K562 (cell line): Measurements from ENCODE around the gene NME7. TPM values are rescaled to one million over a fixed set of nuclear protein-coding genes. Genes with fewer than 3 reads are reported as not detected.

Source experiments
- ATAC-seq: fragments of 200-7000 bp; cut with Tn5 transposase; 3 replicates; pipeline ENCODE4 v1.9.1; 2020; ENCODE audit warnings: moderate library complexity
- BruUV-seq: library from RNA; stranded (reverse); fragments of 400-500 nt; replicated peaks from 2 replicates; lab custom pipeline; 2021; lab: Mats Ljungman, UMichigan
- CTCF ChIA-PET: fragments of 300-600 bp; formaldehyde crosslinking; extraction: SDS; loops from one replicate; lab custom pipeline; 2021; ENCODE audit warnings: low intra/inter-chr PET ratio; lab: Yijun Ruan, JAX
- POLR2A ChIA-PET: fragments of 300-600, 350-650 bp; sonication (Branson Sonifier 250); formaldehyde crosslinking; extraction: SDS; loops from one replicate; lab custom pipeline; 2021; ENCODE audit warnings: antibody characterized with exemption, inconsistent platforms; lab: Yijun Ruan, JAX
- DNase-seq, 4 experiments: peaks; one replicate each; pipeline versions ENCODE4 v3.0.0 to v3.0.0-alpha.2; 2011 to 2018; ENCODE audit warnings: low spot score in 3 of 4, mixed read lengths in 3 of 4; ENCODE audit errors: extremely low read depth in 1 of 4
- FAIRE-seq: peaks from 2 replicates; lab custom pipeline; 2011; peaks lifted over from hg19 to GRCh38; lab: Jason Lieb, UNC
- H2AFZ ChIP-seq: 2 replicates; pipeline ENCODE4 v1.6.0; 2011; ENCODE audit warnings: low read depth, low read length, control low read depth, inconsistent platforms
- H3K27ac ChIP-seq: fragments of 200-600 bp; 3 replicates; pipeline ENCODE4 v1.8.0; 2011; ENCODE audit warnings: low read depth, mild to moderate bottlenecking, control low read depth, inconsistent platforms, low read length, moderate library complexity, mixed read lengths; ENCODE audit errors: extremely low read depth
- H3K27me3 ChIP-seq, 2 experiments: fragments of 300-600 bp in 1 of 2; 2 replicates in 1 of 2; 3 replicates in 1 of 2; pipeline versions ENCODE4 v1.6.0 to v1.8.0; 2011; ENCODE audit warnings: inconsistent platforms in 2 of 2, low read length in 2 of 2, mild to moderate bottlenecking in 1 of 2, mixed read lengths in 1 of 2, moderate library complexity in 1 of 2; ENCODE audit not compliant: control insufficient read depth in 2 of 2, insufficient read depth in 2 of 2
- H3K36me3 ChIP-seq: fragments of 300-600 bp; 3 replicates; pipeline ENCODE4 v1.8.0; 2011; ENCODE audit warnings: mild to moderate bottlenecking, low read length, inconsistent platforms; ENCODE audit not compliant: control insufficient read depth, insufficient read depth
- H3K4me1 ChIP-seq, 2 experiments: fragments of 200-600 bp in 1 of 2; replicated peaks in 1 of 2; 2 replicates in 1 of 2; 3 replicates in 1 of 2; pipeline versions ENCODE4 v1.5.1 to v1.8.0; 2011; ENCODE audit warnings: inconsistent platforms in 2 of 2, low read length in 2 of 2, mild to moderate bottlenecking in 1 of 2, mixed read lengths in 1 of 2, moderate library complexity in 1 of 2; ENCODE audit not compliant: control insufficient read depth in 2 of 2, insufficient read depth in 2 of 2
- H3K4me2 ChIP-seq: 2 replicates; pipeline ENCODE4 v1.6.1; 2011; ENCODE audit warnings: low read length, control low read depth, inconsistent platforms, mixed read lengths; ENCODE audit not compliant: insufficient read depth
- H3K4me3 ChIP-seq: fragments of 200-600 bp; sonication (generic), shearing (Covaris generic); 2 replicates; pipeline ENCODE4 v1.5.1; 2016; ENCODE audit warnings: control low read depth, inconsistent platforms
- H3K79me2 ChIP-seq: fragments of 200-600 bp; 3 replicates; pipeline ENCODE4 v1.8.0; 2011; ENCODE audit warnings: low read length, inconsistent platforms; ENCODE audit not compliant: control insufficient read depth, insufficient read depth
- H3K9ac ChIP-seq, 2 experiments: 2 replicates each; pipeline versions ENCODE4 v1.6.0 to v1.6.1; 2011; ENCODE audit warnings: low read depth in 2 of 2, low read length in 2 of 2, control low read depth in 1 of 2, inconsistent platforms in 1 of 2, mild to moderate bottlenecking in 1 of 2, mixed read lengths in 1 of 2; ENCODE audit not compliant: insufficient read depth in 1 of 2
- H3K9me1 ChIP-seq: one replicate; pipeline ENCODE4 v1.6.0; 2011; ENCODE audit warnings: inconsistent platforms, mild to moderate bottlenecking, low read length, moderate library complexity; ENCODE audit not compliant: control insufficient read depth, insufficient read depth
- H3K9me3 ChIP-seq: replicated peaks from 2 replicates; pipeline ENCODE4 v1.5.1; 2011; ENCODE audit warnings: low read depth, low read length, inconsistent platforms; ENCODE audit not compliant: control insufficient read depth, insufficient read depth
- H4K20me1 ChIP-seq: replicated peaks from 2 replicates; pipeline ENCODE4 v1.6.1; 2011; ENCODE audit warnings: low read length, inconsistent platforms, mixed read lengths; ENCODE audit not compliant: control insufficient read depth, insufficient read depth
- E2F3 ChIP-seq: fragments of 250-450 bp; sonication (Bioruptor Pico); IDR thresholded peaks from 2 replicates; pipeline ENCODE4 v1.4.0; 2020; ENCODE audit warnings: mild to moderate bottlenecking
- EHMT2 ChIP-seq: fragments of 450-650 bp; IDR thresholded peaks from 2 replicates; pipeline ENCODE4 v1.6.1; 2018; ENCODE audit warnings: antibody characterized with exemption
- ETV1 ChIP-seq: fragments of 450-650 bp; conservative IDR thresholded peaks from 2 replicates; pipeline ENCODE4 v1.6.1; 2016; ENCODE audit warnings: missing genetic modification characterization, control low read depth, low read depth, missing compliant biosample characterization
- HMBOX1 ChIP-seq: sonication (generic); IDR thresholded peaks from 2 replicates; pipeline ENCODE4 v1.6.1; 2016
- HNRNPUL1 ChIP-seq: fragments of 200-400 bp; formaldehyde crosslinking; IDR thresholded peaks from 2 replicates; pipeline ENCODE4 v1.6.1; 2017; ENCODE audit warnings: low read length
- IFI16 ChIP-seq: fragments of 250-450 bp; sonication (Bioruptor Pico); IDR thresholded peaks from 2 replicates; pipeline ENCODE4 v2.1.2; 2022; ENCODE audit warnings: mild to moderate bottlenecking, inconsistent platforms
- KAT2B ChIP-seq: IDR thresholded peaks from one replicate; pipeline ENCODE4 v1.6.1; 2012; ENCODE audit warnings: low read depth, mild to moderate bottlenecking, control low read depth, inconsistent platforms, low read length, moderate library complexity
- MCM7 ChIP-seq, 2 experiments: fragments of 450-650 bp; IDR thresholded peaks; 2 replicates each; pipeline ENCODE4 v1.6.1; 2016 to 2018
- MED1 ChIP-seq: sonication (generic); formaldehyde crosslinking; IDR thresholded peaks from 2 replicates; pipeline ENCODE4 v1.8.1; 2023; ENCODE audit warnings: missing genetic modification reagents, borderline replicate concordance
- NBN ChIP-seq: fragments of 450-650 bp; IDR thresholded peaks from 2 replicates; pipeline ENCODE4 v1.6.1; 2016; ENCODE audit warnings: low read depth, mild to moderate bottlenecking
- NFXL1 ChIP-seq: fragments of 450-650 bp; formaldehyde crosslinking; IDR thresholded peaks from 2 replicates; pipeline ENCODE4 v1.4.0; 2021; ENCODE audit warnings: mild to moderate bottlenecking
- PML ChIP-seq: IDR thresholded peaks from 2 replicates; pipeline ENCODE4 v1.6.1; 2012; ENCODE audit warnings: low read length, inconsistent platforms
- RB1 ChIP-seq: fragments of 450-650 bp; IDR thresholded peaks from 2 replicates; pipeline ENCODE4 v1.6.1; 2017; ENCODE audit warnings: low read depth, mild to moderate bottlenecking
- SRF ChIP-seq, 2 experiments: fragments of 250-450, 450-650 bp in 1 of 2; sonication (Bioruptor Pico) in 1 of 2; sonication (generic) in 1 of 2; formaldehyde crosslinking; IDR thresholded peaks; 2 replicates each; pipeline versions ENCODE4 v1.5.0 to v1.5.1; 2020 to 2022; ENCODE audit warnings: mild to moderate bottlenecking in 1 of 2, missing genetic modification reagents in 1 of 2
- WGBS: fragments of 100-300 bp; shearing (Covaris generic); methylation state at CpG from one replicate; pipeline ENCODE4 v1.1.6; 2016; ENCODE audit warnings: low coverage, mixed read lengths; ENCODE audit not compliant: insufficient coverage; ENCODE audit errors: missing lambda C conversion rate; 5-methylcytosine and 5-hydroxymethylcytosine counted together
- in situ Hi-C: fragments of 300-500 bp; cut with MboI; formaldehyde crosslinking; loops from 4 replicates; pipeline ENCODE4 v1.15.0; 2018; ENCODE audit warnings: inconsistent platforms, mixed read lengths
- intact Hi-C: fragments of 100-400 bp; cut with micrococcal nuclease; formaldehyde crosslinking; loops from 2 replicates; pipeline ENCODE4 v1.14.2; 2022
- polyA plus RNA-seq, 8 experiments: library from polyadenylated mRNA; depleted of rRNA in 4 of 8; stranded (reverse) in 5 of 8; unstranded in 3 of 8; fragments of >200 nt; fragmentation: Nextera tagmentation in 2 of 8; fragmentation: Illumina TruSeq in 1 of 8; extraction: Ambion mirVana in 2 of 8; extraction: Trizol in 1 of 8; gene quantifications; 2 replicates each; pipeline versions ENCODE4 v1.2.1 to v1.2.3, GENCODE V29; 2011 to 2014; ENCODE audit warnings: inconsistent platforms in 1 of 8, missing spikeins in 1 of 8
- total RNA-seq, 7 experiments: library from RNA; depleted of rRNA in 6 of 7; stranded (reverse); fragments of >200 nt in 6 of 7; fragmentation: Illumina TruSeq in 2 of 7; extraction: Trizol in 2 of 7; gene quantifications; 2 replicates each; pipeline versions ENCODE4 v1.2.1 to v1.2.3, GENCODE V29; 2011 to 2021; ENCODE audit warnings: low replicate concordance in 1 of 7
- TF ChIP-seq, protein P1 (sequence below), 2 experiments: fragments of 450-650 bp; IDR thresholded peaks; 2 replicates each; pipeline ENCODE4 v1.6.1; 2018; ENCODE audit warnings: mild to moderate bottlenecking in 2 of 2, low read depth in 1 of 2; ENCODE audit not compliant: partially characterized antibody in 2 of 2
- TF ChIP-seq, protein P2 (sequence below): fragments of 250-450 bp; sonication (Bioruptor Pico); IDR thresholded peaks from 2 replicates; pipeline ENCODE4 v1.4.0; 2020

Gene NME7
- total and polyA plus RNA-seq, 9 of the 15 experiments (the other 6 are each of a cell fraction or from before 2014, with no cell fraction given), result 7.9 to 43.2 (median 23.9) TPM

DNA sequence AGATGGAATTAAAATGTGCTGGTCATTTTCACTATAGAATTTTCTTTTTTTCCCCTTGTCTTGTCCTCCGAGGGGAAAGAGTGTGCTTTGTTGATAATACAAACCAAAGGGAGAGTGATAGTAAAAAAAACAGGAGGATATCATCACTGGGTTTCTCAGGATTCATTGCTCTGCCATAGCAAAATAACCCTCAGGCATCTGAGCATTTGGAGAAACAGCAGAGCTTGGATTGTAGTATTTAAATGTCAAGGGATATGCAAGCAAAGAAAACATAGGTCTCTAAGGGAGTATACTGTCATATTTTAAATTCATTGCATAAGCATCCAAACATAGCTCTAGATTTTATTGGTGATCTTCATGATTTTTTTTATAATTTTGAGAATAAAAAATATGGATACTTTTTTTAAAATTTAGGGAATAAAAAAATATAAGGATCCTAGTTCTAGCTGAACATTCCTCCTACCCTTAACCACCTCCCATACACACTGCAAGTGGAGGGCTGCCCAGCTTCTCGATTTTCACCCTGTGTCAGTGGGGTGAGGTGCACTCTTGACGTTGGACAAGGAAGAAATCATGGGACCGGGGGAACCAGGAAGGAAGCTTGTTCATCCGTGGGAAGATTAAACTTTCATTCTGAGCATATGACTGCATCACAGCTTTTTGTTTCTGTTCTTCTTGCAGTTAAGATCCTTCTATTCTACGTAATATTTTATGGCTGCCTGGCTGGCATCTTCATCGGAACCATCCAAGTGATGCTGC, 256.7 kb downstream of the NME7 start:
- H4K20me1 ChIP-seq, result no peaks in the 10 kb centered on the region
- no peaks in the 10 kb centered on the region for H3K9me1 ChIP-seq
- intact Hi-C loops, result no loop called here
- POLR2A ChIA-PET, result interaction anchor here (0.7 to 1.7 kb wide), 3 partner anchors 10 to 81 kb away, joined by 3 to 4 read pairs (median 3); no protein-coding TSS in a partner anchor
- H3K27me3 ChIP-seq, result peaks cover 0 to 6% of the 10 kb centered on the region in 2 experiments; a peak in 1 of 5 replicates
- ATAC-seq, result no peak
- BruUV-seq, result no TSS peak
- H3K9me3 ChIP-seq, result no peaks in the 10 kb centered on the region
- no peak overlapping the region for H3K27ac ChIP-seq
- no peak overlapping the region for H2AFZ ChIP-seq
- in situ Hi-C loops, result no loop called here
- CTCF ChIA-PET, result interaction anchor here (0.7 kb wide), 2 partner anchors 370 to 1123 kb away, joined by 3 to 4 read pairs; no protein-coding TSS in a partner anchor
- no peak overlapping the region for H3K4me2 ChIP-seq
- H3K36me3 ChIP-seq, result no peaks in the 10 kb centered on the region
- FAIRE-seq, result no peak
- no peaks in the 10 kb centered on the region for H3K79me2 ChIP-seq
- WGBS, result 34% methylated on average over 7 of the region's 7 CpGs
- H3K9ac ChIP-seq, result no peak overlapping the region
- DNase-seq, result no peak
- peaks cover 3 to 13% of the 10 kb centered on the region in 2 experiments; a peak in 4 of 5 replicates for H3K4me1 ChIP-seq
- no peak overlapping the region for H3K4me3 ChIP-seq
- TF ChIP-seq ETV1 (tag) (no peak), MED1 (CRISPR knock-in tag) (no peak), KAT2B (no peak), MCM7 (IDR thresholded peaks at IDR 0.05) (no peak), RB1 (no peak), EHMT2 (no peak), HMBOX1 (no peak), E2F3 (CRISPR knock-in tag) (no peak), IFI16 (no peak), SRF (CRISPR knock-in tag; IDR thresholded peaks at IDR 0.05) (no peak), HNRNPUL1 (no peak), PML (no peak), NFXL1 (CRISPR knock-in tag) (no peak), NBN (no peak)
- TF ChIP-seq, protein P1, sequence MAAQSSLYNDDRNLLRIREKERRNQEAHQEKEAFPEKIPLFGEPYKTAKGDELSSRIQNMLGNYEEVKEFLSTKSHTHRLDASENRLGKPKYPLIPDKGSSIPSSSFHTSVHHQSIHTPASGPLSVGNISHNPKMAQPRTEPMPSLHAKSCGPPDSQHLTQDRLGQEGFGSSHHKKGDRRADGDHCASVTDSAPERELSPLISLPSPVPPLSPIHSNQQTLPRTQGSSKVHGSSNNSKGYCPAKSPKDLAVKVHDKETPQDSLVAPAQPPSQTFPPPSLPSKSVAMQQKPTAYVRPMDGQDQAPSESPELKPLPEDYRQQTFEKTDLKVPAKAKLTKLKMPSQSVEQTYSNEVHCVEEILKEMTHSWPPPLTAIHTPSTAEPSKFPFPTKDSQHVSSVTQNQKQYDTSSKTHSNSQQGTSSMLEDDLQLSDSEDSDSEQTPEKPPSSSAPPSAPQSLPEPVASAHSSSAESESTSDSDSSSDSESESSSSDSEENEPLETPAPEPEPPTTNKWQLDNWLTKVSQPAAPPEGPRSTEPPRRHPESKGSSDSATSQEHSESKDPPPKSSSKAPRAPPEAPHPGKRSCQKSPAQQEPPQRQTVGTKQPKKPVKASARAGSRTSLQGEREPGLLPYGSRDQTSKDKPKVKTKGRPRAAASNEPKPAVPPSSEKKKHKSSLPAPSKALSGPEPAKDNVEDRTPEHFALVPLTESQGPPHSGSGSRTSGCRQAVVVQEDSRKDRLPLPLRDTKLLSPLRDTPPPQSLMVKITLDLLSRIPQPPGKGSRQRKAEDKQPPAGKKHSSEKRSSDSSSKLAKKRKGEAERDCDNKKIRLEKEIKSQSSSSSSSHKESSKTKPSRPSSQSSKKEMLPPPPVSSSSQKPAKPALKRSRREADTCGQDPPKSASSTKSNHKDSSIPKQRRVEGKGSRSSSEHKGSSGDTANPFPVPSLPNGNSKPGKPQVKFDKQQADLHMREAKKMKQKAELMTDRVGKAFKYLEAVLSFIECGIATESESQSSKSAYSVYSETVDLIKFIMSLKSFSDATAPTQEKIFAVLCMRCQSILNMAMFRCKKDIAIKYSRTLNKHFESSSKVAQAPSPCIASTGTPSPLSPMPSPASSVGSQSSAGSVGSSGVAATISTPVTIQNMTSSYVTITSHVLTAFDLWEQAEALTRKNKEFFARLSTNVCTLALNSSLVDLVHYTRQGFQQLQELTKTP (IDR thresholded peaks at IDR 0.05; ENCODE audit: low read depth in 1 of 2, partially characterized antibody in 2 of 2), result no peak
- TF ChIP-seq, protein P2, sequence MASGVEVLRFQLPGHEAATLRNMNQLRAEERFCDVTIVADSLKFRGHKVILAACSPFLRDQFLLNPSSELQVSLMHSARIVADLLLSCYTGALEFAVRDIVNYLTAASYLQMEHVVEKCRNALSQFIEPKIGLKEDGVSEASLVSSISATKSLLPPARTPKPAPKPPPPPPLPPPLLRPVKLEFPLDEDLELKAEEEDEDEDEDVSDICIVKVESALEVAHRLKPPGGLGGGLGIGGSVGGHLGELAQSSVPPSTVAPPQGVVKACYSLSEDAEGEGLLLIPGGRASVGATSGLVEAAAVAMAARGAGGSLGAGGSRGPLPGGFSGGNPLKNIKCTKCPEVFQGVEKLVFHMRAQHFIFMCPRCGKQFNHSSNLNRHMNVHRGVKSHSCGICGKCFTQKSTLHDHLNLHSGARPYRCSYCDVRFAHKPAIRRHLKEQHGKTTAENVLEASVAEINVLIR (CRISPR knock-in tag), result no peak
